Stimulated activated CD8-positive, alpha-beta memory T cell treated with anti-CD3 and anti-CD28 coated beads, Interleukin-4, amount 100 ng/mL, for 48 hours (primary cell): ENCODE data around the gene VENTX.
"Not testable (repeated sequence)": the region's sequence is repeated elsewhere in the genome, so short reads cannot be mapped to it uniquely, and the experiment has no call there.

Experiments
- DNase-seq: peaks from one replicate; pipeline ENCODE4 v3.0.0-alpha.2; 2020

VENTX gene

GRCh38 chr10:133258818-133259601 is 21.4 kb downstream of the VENTX start:
- peak; percentile 97 for DNase-seq

- no peak for DNase-seq
Measured at GRCh38 chr10:133259602-133259989, 21.9 kb downstream of the VENTX start.

- DNase-seq, result peak; percentile 85
Measured at GRCh38 chr10:133260895-133261725, 23.5 kb downstream of the VENTX start.

GRCh38 chr10:133261726-133262325 is 24.2 kb downstream of the VENTX start:
- DNase-seq, result peak; percentile 87

DNA sequence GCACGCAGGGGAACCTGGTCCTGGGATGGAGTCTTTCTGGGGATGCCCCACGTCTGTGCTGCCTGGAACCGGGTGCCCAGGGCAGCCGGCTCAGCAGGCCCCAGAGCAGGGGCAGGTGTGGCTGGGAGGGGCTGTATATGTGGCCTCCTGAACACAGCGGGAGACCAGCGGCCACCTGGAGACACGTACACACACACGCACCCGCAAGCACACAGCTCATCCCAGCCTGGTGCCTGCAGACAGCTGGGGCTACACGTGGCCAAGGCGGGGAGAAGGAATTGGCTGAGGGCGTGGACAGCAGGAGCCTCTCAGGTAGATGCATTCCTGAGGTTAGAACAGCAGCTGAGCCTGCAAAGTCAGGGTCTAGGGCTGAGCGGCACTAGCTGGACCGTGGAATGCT is 25.0 kb downstream of the VENTX start:
- no peak for DNase-seq

GRCh38 chr10:133263674-133264073 is 26.0 kb downstream of the VENTX start:
- DNase-seq, result no peak

- no peak for DNase-seq
Measured at GRCh38 chr10:133264461-133264860, 26.8 kb downstream of the VENTX start.

DNA sequence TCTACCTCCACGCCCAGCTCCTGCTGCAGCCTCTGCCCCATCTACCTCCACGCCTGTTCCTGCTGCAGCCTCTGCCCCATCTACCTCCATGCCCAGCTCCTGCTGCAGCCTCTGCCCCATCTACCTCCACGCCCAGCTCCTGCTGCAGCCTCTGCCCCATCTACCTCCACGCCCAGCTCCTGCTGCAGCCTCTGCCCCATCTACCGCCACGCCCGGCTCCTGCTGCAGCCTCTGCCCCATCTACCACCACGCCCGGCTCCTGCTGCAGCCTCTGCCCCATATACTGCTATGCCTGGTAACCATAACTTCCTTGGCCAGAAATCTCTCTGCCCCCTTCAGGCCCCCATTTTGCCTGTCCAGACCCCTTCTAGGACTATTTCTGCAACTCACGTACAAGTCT is 27.4 kb downstream of the VENTX start:
- DNase-seq, result not testable (repeated sequence)

DNA sequence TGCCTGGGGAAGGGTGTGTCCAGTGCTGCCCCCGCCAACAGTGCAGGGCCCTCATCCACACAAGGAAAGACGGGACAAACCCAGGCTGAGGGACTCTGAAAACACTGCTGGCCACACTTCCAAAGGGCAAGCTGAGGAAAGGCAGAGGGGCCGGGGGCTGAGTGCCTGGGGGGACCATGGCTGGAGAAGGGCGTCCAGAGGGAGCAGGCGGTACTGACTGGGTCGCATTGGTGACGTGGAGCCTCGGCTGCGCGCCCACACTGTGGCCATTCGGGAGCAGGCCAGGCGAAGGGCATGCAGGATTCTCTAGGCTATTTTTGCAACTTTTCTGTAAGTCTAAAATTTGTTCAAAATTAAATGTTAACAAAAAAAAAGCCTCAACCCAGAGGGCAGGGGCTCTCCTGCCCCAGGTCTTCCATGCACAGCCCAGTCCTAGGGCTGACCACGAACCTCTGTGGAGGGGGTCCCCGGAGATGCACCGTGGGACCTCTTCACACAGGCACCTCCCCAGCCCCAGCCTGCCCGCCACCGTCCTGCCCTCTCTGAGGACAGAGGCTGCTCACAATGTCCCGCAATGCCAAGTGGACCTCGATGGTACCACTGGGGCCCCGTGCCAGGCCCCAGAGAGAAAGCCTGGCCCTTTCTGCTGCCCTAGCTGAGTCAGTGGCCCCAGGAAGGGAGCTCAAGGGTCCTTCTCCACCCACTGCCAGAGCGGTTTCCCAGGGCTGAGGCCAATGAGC is 28.6 kb downstream of the VENTX start:
- DNase-seq, result no peak

GRCh38 chr10:133267293-133267692 is 29.6 kb downstream of the VENTX start:
- no peak for DNase-seq

DNA sequence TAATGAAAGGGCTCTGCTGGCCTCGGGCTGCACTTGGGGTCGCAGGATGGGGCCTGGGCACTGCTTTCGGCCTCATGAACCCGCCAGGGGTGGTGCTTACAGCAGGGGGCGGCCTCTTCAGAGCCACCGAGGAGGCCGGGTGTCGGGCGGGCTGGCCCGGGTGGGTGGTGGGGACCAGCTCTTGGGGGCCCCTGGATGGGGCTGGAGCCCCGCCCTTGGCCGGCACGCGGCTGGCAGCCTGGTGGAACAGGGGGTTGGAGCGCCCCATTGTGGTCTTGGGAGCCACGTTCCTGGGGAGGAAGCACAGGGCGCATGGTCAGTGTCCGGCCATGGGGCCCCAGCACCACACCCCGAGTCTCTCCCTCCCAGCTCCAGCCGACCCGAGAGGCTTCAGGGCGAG is 30.2 kb downstream of the VENTX start:
- no peak for DNase-seq

DNA sequence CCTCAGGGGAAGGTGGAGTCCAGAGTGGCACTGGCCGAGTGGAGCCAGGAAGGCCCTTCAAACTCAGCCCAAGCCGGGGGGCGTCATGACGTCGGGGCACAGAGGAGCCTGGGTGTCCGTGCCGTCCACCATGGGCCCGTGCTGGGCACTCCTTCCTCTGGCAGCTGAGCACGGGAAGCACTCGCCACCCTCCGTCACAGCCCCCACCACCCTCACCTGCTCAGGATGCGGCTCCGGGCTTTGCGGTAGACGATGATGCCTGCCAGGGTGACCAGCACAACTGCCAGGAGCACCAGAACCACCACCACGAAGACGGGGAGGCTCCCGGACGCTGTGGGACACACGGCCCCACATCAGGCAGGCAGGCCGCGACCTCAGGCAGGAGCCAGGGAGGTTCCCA is 30.9 kb downstream of the VENTX start:
- no peak for DNase-seq

DNA sequence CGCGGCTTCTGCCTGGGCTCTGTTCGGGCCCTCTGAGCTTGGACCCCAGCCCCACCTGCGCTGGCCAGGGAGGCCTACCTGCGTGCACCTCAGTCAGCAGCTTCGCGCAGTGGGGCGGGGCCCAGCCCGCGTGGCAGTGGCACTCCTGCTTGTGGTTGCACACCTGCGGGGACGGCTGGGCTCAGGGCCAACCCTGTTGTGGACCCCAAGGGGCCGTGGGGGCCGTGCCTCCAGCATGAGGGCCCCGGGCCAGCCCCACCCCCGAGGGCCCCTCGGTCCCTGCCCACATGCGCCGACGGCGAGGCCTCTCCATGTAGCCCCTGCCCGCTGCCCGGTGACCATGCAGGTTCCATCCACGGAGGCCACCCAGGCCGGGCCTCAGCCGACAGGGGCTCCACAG is 31.7 kb downstream of the VENTX start:
- DNase-seq, result no peak

- DNase-seq, result no peak
Measured at GRCh38 chr10:133270204-133270603, 32.5 kb downstream of the VENTX start.

- DNase-seq, result no peak
Measured at GRCh38 chr10:133270773-133271297, 33.2 kb downstream of the VENTX start.

GRCh38 chr10:133271521-133272300 is 34.1 kb downstream of the VENTX start:
- no peak for DNase-seq

DNA sequence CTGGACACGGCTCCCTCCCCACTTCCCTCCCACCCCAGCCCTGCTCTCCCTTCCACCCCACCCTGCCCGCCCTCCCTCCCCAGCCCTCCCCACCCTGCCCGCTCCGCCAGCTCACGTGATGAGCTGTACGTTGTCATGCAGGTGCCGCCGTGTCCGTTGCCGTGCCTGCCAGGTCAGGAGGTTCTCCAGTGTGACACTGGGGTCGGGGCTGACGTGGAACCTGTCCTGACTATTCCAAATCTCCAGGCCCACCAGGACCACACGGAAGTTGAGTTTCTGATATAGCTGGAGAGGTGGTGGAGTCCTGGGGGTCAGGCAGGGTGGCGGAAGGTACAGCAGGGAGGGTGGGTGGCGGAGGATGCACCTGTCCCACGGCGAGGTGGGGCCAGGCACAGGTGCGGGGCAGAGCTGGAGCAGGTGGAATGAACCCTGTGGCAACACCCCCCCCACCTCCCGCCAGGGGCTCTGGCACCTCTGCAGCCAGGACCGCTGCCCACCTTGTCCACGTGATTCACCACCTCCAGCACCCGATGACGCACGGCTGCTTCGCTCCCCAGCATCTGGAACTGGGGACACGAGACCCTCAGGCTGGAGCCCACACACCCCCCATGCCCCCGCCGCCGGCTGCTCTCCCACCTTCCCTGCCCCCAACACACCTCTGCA is 34.8 kb downstream of the VENTX start:
- DNase-seq, result no peak

- DNase-seq, result no peak
Measured at GRCh38 chr10:133272964-133273420, 35.3 kb downstream of the VENTX start.

- no peak for DNase-seq
Measured at GRCh38 chr10:133273534-133274143, 36.0 kb downstream of the VENTX start.

DNA sequence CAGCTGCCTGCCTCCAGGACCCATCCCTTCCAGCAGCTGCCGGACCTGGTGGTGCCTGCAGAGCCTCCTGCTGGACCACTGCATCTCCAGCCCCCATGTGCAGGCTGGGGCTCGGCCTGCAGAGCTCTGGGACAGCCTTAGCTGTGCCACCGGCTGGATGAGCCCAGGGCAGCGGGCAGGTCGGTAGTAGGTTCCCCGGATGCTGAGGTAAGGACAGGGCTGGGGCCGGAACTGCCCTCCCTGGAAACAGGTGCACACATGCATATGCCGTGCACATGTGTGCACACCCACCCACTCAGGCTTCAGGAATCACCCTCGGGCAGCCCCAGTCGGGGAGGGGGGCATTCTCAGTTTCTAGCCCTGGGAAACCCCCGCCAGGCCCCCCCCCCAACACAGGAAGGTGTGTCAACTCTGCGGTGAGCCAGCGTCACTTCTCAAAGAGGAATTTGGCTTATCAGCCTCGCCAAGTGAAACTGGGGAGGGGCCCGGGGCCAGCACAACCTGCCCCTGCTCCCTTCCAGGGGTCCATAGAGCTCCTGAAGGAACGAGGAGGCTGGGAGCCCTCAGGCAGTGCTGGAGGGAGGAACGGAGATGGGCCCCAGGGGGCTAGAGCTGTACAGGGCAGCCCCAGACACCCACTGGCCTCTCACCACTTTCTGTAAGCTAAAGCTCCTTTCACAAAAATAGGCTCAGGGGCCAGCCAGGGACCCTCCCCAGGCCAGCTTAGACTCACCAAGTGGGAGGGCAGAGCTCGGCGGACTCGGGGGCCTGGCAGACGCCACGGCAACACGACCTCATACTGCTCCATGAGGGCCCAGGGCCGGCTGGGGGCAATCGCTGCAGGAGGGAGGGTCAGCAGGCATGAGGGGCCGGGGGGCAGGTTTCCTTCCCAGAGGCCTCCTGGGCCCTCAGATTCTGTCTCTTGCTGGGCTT is 37.4 kb downstream of the VENTX start:
- peak; percentile 89 for DNase-seq
